Fibroblast of the aortic adventitia (primary cell): Measurements from ENCODE around the gene MYADM. TPM values are rescaled to one million over a fixed set of nuclear protein-coding genes. Genes with fewer than 3 reads are reported as not detected.

Experiments
- DNase-seq: peaks from one replicate; pipeline ENCODE4 v3.0.0-alpha.2; 2010; ENCODE audit warnings: low read depth
- H3K4me3 ChIP-seq: 2 replicates; pipeline ENCODE4 v1.5.1; 2011; ENCODE audit warnings: low read depth, mild to moderate bottlenecking, control low read depth, low read length, moderate library complexity
- CTCF ChIP-seq: IDR thresholded peaks from 2 replicates; pipeline ENCODE4 v1.5.1; 2011; ENCODE audit warnings: mild to moderate bottlenecking, low read length, control low read depth, inconsistent platforms; ENCODE audit not compliant: insufficient read depth
- total RNA-seq: library from RNA; depleted of rRNA; stranded (reverse); fragments of >200 nt; gene quantifications from 2 replicates; pipeline ENCODE4 v1.2.3, GENCODE V29; 2012; ENCODE audit warnings: low replicate concordance

MYADM gene
- total RNA-seq, 1 donor: 30.2 TPM

GRCh38 chr19:53870485-53870844, 2.8 kb downstream of the MYADM start:
- no peak for DNase-seq
- H3K4me3 ChIP-seq: peak overlapping the region; percentile 46
- TF ChIP-seq CTCF: no peak

GRCh38 chr19:53871454-53871853, 3.8 kb downstream of the MYADM start:
- no peak for DNase-seq
- H3K4me3 ChIP-seq: no peak overlapping the region
- no peak for TF ChIP-seq CTCF

DNA sequence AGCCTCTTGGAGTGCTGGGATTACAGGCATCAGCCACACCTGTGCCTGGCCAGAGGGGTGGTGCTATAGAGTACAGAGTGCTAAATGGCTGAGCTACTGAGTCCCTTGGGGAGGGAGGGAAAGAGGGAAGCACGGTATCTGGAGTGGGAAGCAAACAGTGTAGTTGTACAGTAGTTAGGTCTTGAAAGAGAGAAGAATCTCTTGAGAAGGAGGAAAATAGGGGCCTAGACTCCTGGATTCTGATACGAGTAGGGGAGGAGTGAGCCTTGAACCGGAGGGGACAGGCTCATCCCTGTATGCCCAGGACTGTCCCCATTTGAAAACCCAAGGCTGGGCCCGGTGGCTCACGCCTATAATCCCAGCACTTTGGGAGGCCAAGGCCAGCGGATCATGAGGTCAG, 5.1 kb downstream of the MYADM start:
- no peak for DNase-seq
- TF ChIP-seq CTCF: no peak
- H3K4me3 ChIP-seq: no peak overlapping the region

DNA sequence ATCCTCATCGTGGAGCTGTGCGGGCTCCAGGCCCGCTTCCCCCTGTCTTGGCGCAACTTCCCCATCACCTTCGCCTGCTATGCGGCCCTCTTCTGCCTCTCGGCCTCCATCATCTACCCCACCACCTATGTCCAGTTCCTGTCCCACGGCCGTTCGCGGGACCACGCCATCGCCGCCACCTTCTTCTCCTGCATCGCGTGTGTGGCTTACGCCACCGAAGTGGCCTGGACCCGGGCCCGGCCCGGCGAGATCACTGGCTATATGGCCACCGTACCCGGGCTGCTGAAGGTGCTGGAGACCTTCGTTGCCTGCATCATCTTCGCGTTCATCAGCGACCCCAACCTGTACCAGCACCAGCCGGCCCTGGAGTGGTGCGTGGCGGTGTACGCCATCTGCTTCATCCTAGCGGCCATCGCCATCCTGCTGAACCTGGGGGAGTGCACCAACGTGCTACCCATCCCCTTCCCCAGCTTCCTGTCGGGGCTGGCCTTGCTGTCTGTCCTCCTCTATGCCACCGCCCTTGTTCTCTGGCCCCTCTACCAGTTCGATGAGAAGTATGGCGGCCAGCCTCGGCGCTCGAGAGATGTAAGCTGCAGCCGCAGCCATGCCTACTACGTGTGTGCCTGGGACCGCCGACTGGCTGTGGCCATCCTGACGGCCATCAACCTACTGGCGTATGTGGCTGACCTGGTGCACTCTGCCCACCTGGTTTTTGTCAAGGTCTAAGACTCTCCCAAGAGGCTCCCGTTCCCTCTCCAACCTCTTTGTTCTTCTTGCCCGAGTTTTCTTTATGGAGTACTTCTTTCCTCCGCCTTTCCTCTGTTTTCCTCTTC, 6.3 kb downstream of the MYADM start:
- no peak for DNase-seq
- TF ChIP-seq CTCF: no peak
- no peak overlapping the region for H3K4me3 ChIP-seq

GRCh38 chr19:53874606-53874990, 6.9 kb downstream of the MYADM start:
- no peak overlapping the region for H3K4me3 ChIP-seq
- no peak for TF ChIP-seq CTCF

GRCh38 chr19:53875602-53876325, 8.1 kb downstream of the MYADM start:
- no peak overlapping the region for H3K4me3 ChIP-seq
- no peak for TF ChIP-seq CTCF
- DNase-seq: no peak

More at GRCh38 chr19:53874606-53874990, 6.9 kb downstream of the MYADM start:
- DNase-seq: no peak
